ENCODE data around the gene SCN3B. TPM values are rescaled to one million over a fixed set of nuclear protein-coding genes. Genes with fewer than 3 reads are reported as not detected.

SCN3B gene
- total RNA-seq, 1 experiment from 2014 or later, result 0.06 TPM

GRCh38 chr11:123659311-123659710, 4.9 kb upstream of the SCN3B start:
- no peak for DNase-seq (ENCODE audit: low read depth)

GRCh38 chr11:123653827-123654565, 428 bp downstream of the SCN3B start:
- DNase-seq (ENCODE audit: low read depth), result peak; percentile 24

- DNase-seq (ENCODE audit: low read depth), result no peak
These were observed 969 bp downstream of the SCN3B start for GRCh38 chr11:123653483-123653826.

GRCh38 chr11:123652599-123652998, 1.8 kb downstream of the SCN3B start:
- DNase-seq (ENCODE audit: low read depth), result no peak

- DNase-seq (ENCODE audit: low read depth), result no peak
These were observed 3.5 kb downstream of the SCN3B start for GRCh38 chr11:123650901-123651300.

GRCh38 chr11:123645286-123645975, 9.0 kb downstream of the SCN3B start:
- no peak for DNase-seq (ENCODE audit: low read depth)

GRCh38 chr11:123642435-123642834, 12.0 kb downstream of the SCN3B start:
- DNase-seq (ENCODE audit: low read depth), result no peak

- no peak for DNase-seq (ENCODE audit: low read depth)
These were observed 13.0 kb downstream of the SCN3B start for GRCh38 chr11:123641495-123641840.

- peak; percentile 46 for DNase-seq (ENCODE audit: low read depth)
These were observed 13.5 kb downstream of the SCN3B start for GRCh38 chr11:123640677-123641494.

- DNase-seq (ENCODE audit: low read depth), result no peak
These were observed 14.4 kb downstream of the SCN3B start for GRCh38 chr11:123640029-123640428.

- DNase-seq (ENCODE audit: low read depth), result no peak
These were observed 24.3 kb downstream of the SCN3B start for GRCh38 chr11:123630126-123630608.

- DNase-seq (ENCODE audit: low read depth), result peak; percentile 68
These were observed 25.3 kb downstream of the SCN3B start for GRCh38 chr11:123628936-123629683.

- no peak for DNase-seq (ENCODE audit: low read depth)
These were observed 29.4 kb downstream of the SCN3B start for GRCh38 chr11:123624974-123625373.

- no peak for DNase-seq (ENCODE audit: low read depth)
These were observed 31.8 kb downstream of the SCN3B start for GRCh38 chr11:123622576-123622975.

GRCh38 chr11:123616505-123617198, 37.8 kb downstream of the SCN3B start:
- DNase-seq (ENCODE audit: low read depth), result no peak

- no peak for DNase-seq (ENCODE audit: low read depth)
These were observed 42.7 kb downstream of the SCN3B start for GRCh38 chr11:123611698-123612097.

- DNase-seq (ENCODE audit: low read depth), result no peak
These were observed 45.5 kb downstream of the SCN3B start for GRCh38 chr11:123608945-123609344.

- DNase-seq (ENCODE audit: low read depth), result no peak
These were observed 46.1 kb downstream of the SCN3B start for GRCh38 chr11:123608371-123608770.

GRCh38 chr11:123607781-123608180, 46.6 kb downstream of the SCN3B start:
- DNase-seq (ENCODE audit: low read depth), result no peak

GRCh38 chr11:123603666-123604065, 50.8 kb downstream of the SCN3B start:
- DNase-seq (ENCODE audit: low read depth), result no peak

- no peak for DNase-seq (ENCODE audit: low read depth)
These were observed 52.7 kb downstream of the SCN3B start for GRCh38 chr11:123601743-123602142.
